Keratinocyte (primary cell): ENCODE data around the gene CFAP92. TPM values are rescaled to one million over a fixed set of nuclear protein-coding genes. Genes with fewer than 3 reads are reported as not detected.

Experiments
- DNase-seq: peaks from one replicate; pipeline ENCODE4 v3.0.0-alpha.2; 2011; ENCODE audit warnings: low read depth, missing footprints, low spot score
- FAIRE-seq: peaks from 2 replicates; lab custom pipeline; 2011; peaks lifted over from hg19 to GRCh38; lab: Jason Lieb, UNC
- H2AFZ ChIP-seq: 2 replicates; pipeline ENCODE4 v1.6.0; 2012; ENCODE audit warnings: low read length, control low read depth, inconsistent platforms; ENCODE audit not compliant: control insufficient read depth
- H3K27ac ChIP-seq: 2 replicates; pipeline ENCODE4 v1.5.1; 2011; ENCODE audit warnings: low read length; ENCODE audit not compliant: control insufficient read depth, insufficient read depth
- H3K27me3 ChIP-seq: 3 replicates; pipeline ENCODE4 v1.6.0; 2011; ENCODE audit warnings: low read length; ENCODE audit not compliant: control insufficient read depth, insufficient read depth; ENCODE audit errors: extremely low read depth
- H3K36me3 ChIP-seq, 2 experiments: 2 replicates in 1 of 2; 3 replicates in 1 of 2; pipeline ENCODE4 v1.5.1; 2011; ENCODE audit warnings: low read length in 2 of 2, mild to moderate bottlenecking in 1 of 2; ENCODE audit not compliant: control insufficient read depth in 2 of 2, insufficient read depth in 2 of 2; ENCODE audit errors: extremely low read depth in 1 of 2
- H3K4me1 ChIP-seq: 3 replicates; pipeline ENCODE4 v1.5.1; 2011; ENCODE audit warnings: low read length; ENCODE audit not compliant: control insufficient read depth, insufficient read depth; ENCODE audit errors: extremely low read depth
- H3K4me2 ChIP-seq: 3 replicates; pipeline ENCODE4 v1.6.0; 2011; ENCODE audit warnings: low read depth, low read length; ENCODE audit not compliant: control insufficient read depth, insufficient read depth; ENCODE audit errors: extremely low read depth
- H3K4me3 ChIP-seq, 3 experiments: fragments of 200-600 bp in 1 of 3; sonication (generic) in 1 of 3; 2 replicates in 2 of 3; 3 replicates in 1 of 3; pipeline ENCODE4 v1.5.1; 2011 to 2016; ENCODE audit warnings: low read length in 3 of 3, mild to moderate bottlenecking in 3 of 3, control low read depth in 2 of 3, inconsistent platforms in 1 of 3, low read depth in 1 of 3, mixed read lengths in 1 of 3, mixed run types in 1 of 3, moderate library complexity in 1 of 3; ENCODE audit not compliant: control insufficient read depth in 2 of 3, insufficient read depth in 2 of 3; ENCODE audit errors: extremely low read depth in 1 of 3
- H3K79me2 ChIP-seq: 2 replicates; pipeline ENCODE4 v1.6.0; 2012; ENCODE audit warnings: low read length; ENCODE audit not compliant: control insufficient read depth, insufficient read depth
- H3K9ac ChIP-seq: 3 replicates; pipeline ENCODE4 v1.6.0; 2011; ENCODE audit warnings: low read length; ENCODE audit not compliant: control insufficient read depth, insufficient read depth; ENCODE audit errors: extremely low read depth
- H3K9me1 ChIP-seq: 3 replicates; pipeline ENCODE4 v1.6.0; 2011; ENCODE audit warnings: low read length; ENCODE audit not compliant: control insufficient read depth, insufficient read depth; ENCODE audit errors: extremely low read depth
- H3K9me3 ChIP-seq: 2 replicates; pipeline ENCODE4 v1.5.1; 2012; ENCODE audit warnings: low read depth, low read length; ENCODE audit not compliant: control insufficient read depth
- H4K20me1 ChIP-seq: 3 replicates; pipeline ENCODE4 v1.6.0; 2011; ENCODE audit warnings: low read length; ENCODE audit not compliant: control insufficient read depth, insufficient read depth; ENCODE audit errors: extremely low read depth
- CTCF ChIP-seq, 3 experiments: IDR thresholded peaks in 1 of 3; conservative IDR thresholded peaks in 1 of 3; optimal IDR thresholded peaks in 1 of 3; 2 replicates in 2 of 3; 3 replicates in 1 of 3; pipeline versions ENCODE3 to v1.5.1; 2011; ENCODE audit warnings: low read length in 3 of 3, mild to moderate bottlenecking in 3 of 3, moderate library complexity in 2 of 3, control low read depth in 1 of 3, inconsistent platforms in 1 of 3; ENCODE audit not compliant: insufficient read depth in 2 of 3; ENCODE audit errors: extremely low read depth in 1 of 3
- EZH2 ChIP-seq: IDR thresholded peaks from one replicate; pipeline ENCODE4 v1.6.1; 2012; ENCODE audit warnings: inconsistent platforms, mild to moderate bottlenecking, low read length, moderate library complexity
- dilution Hi-C: fragments of 300-500 bp; cut with MboI; formaldehyde crosslinking; loops from one replicate; pipeline ENCODE4 v1.7.0; 2020; ENCODE audit warnings: low sequenced_read_pairs; ENCODE audit not compliant: extremely low pct_ligation_motif_present
- polyA plus RNA-seq, 5 experiments: library from polyadenylated mRNA; depleted of rRNA in 3 of 5; stranded (reverse) in 3 of 5; stranded (forward) in 1 of 5; unstranded in 1 of 5; fragments of >200 nt; gene quantifications; 1 replicate in 1 of 5; 2 replicates in 3 of 5; 3 replicates in 1 of 5; pipeline versions ENCODE4 v1.2.1 to v1.2.3, GENCODE V29; 2011 to 2012; ENCODE audit warnings: missing spikeins in 2 of 5, low read depth in 1 of 5, low replicate concordance in 1 of 5

Gene CFAP92
- polyA plus RNA-seq, 1 donor (not counting 4 experiments of a cell fraction or from before 2014, with no cell fraction given): 0.26 TPM

- Histone ChIP-seq H3K27ac (no peak overlapping the region), H3K9me3 (no peaks in the 10 kb centered on the region), H3K9ac (no peak overlapping the region), H3K4me2 (no peak overlapping the region), H3K4me1 (peaks cover 10% of the 10 kb centered on the region), H4K20me1 (no peaks in the 10 kb centered on the region), H3K79me2 (no peaks in the 10 kb centered on the region), H3K4me3 (no peak overlapping the region), H2AFZ (no peak overlapping the region), H3K27me3 (no peaks in the 10 kb centered on the region), H3K9me1 (no peaks in the 10 kb centered on the region), H3K36me3 (no peaks in the 10 kb centered on the region)
- no peak for FAIRE-seq
- TF ChIP-seq EZH2 (no peak), CTCF (optimal IDR thresholded peaks at IDR 0.05 in 1 of 3, IDR thresholded peaks at IDR 0.05 in 1 of 3, conservative IDR thresholded peaks at IDR 0.05 in 1 of 3; ENCODE audit: extremely low read depth in 1 of 3, insufficient read depth in 2 of 3, low read length in 3 of 3) (no peak)
- dilution Hi-C loops: no loop called here
- no peak for DNase-seq
Measured at GRCh38 chr3:128965280-128965679, 28.6 kb downstream of the CFAP92 start.

GRCh38 chr3:128956440-128956839 lies 37.4 kb downstream of the CFAP92 start:
- dilution Hi-C loops: no loop called here
- Histone ChIP-seq H3K4me1 (no peaks in the 10 kb centered on the region), H3K9me1 (no peaks in the 10 kb centered on the region), H3K4me3 (no peak overlapping the region), H3K27ac (no peak overlapping the region), H3K9ac (no peak overlapping the region), H3K36me3 (no peaks in the 10 kb centered on the region), H3K9me3 (no peaks in the 10 kb centered on the region), H3K27me3 (peaks cover 4% of the 10 kb centered on the region), H2AFZ (no peak overlapping the region), H4K20me1 (no peaks in the 10 kb centered on the region), H3K79me2 (no peaks in the 10 kb centered on the region), H3K4me2 (no peak overlapping the region)
- no peak for DNase-seq
- TF ChIP-seq EZH2: no peak
- no peak for TF ChIP-seq CTCF (optimal IDR thresholded peaks at IDR 0.05 in 1 of 3, IDR thresholded peaks at IDR 0.05 in 1 of 3, conservative IDR thresholded peaks at IDR 0.05 in 1 of 3; ENCODE audit: extremely low read depth in 1 of 3, insufficient read depth in 2 of 3, low read length in 3 of 3)
- FAIRE-seq: no peak
